BLaER1 (cell line): ENCODE results near the gene GRIA4.

Experiments
- H3K27ac ChIP-seq: shearing (Covaris generic); formaldehyde crosslinking; 2 replicates; pipeline ENCODE4 v1.8.1; 2022
- H3K27me3 ChIP-seq: shearing (Covaris generic); formaldehyde crosslinking; 2 replicates; pipeline ENCODE4 v1.8.1; 2022
- H3K36me3 ChIP-seq: shearing (Covaris generic); formaldehyde crosslinking; 2 replicates; pipeline ENCODE4 v1.8.1; 2022
- H3K4me1 ChIP-seq: shearing (Covaris generic); formaldehyde crosslinking; 2 replicates; pipeline ENCODE4 v1.8.1; 2022
- H3K4me2 ChIP-seq: shearing (Covaris generic); formaldehyde crosslinking; 2 replicates; pipeline ENCODE4 v1.8.1; 2022
- H3K4me3 ChIP-seq: shearing (Covaris generic); formaldehyde crosslinking; 2 replicates; pipeline ENCODE4 v1.8.1; 2022
- H3K9ac ChIP-seq: shearing (Covaris generic); formaldehyde crosslinking; 2 replicates; pipeline ENCODE4 v1.8.1; 2022
- H3K9me3 ChIP-seq: shearing (Covaris generic); formaldehyde crosslinking; 2 replicates; pipeline ENCODE4 v1.8.1; 2022
- H4K20me1 ChIP-seq: shearing (Covaris generic); formaldehyde crosslinking; 2 replicates; pipeline ENCODE4 v1.8.1; 2022
- Cebpa-rat ChIP-seq: shearing (Covaris generic); IDR thresholded peaks from 2 replicates; pipeline ENCODE4 v1.8.1; 2022

The GRIA4 gene

DNA sequence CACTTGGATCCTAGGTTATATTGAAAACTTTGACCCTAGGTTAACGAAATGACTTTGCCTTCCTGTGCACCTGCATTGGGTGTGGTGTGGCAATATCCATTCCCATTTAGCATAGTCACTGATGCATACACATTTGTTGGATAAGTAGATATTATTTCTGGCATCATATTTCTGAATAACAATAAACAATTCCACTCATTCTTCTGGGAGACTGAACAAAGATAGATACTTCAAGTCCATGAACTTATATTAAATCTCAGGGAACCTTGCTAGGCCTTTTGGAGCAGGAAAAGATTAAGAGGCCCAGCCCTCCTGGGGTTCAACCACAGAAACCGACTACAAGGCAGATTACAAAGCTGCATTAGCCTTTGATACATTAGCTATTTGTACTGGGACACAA lies 293.2 kb downstream of the GRIA4 start:
- Histone ChIP-seq H3K36me3 (no peaks in the 10 kb centered on the region), H4K20me1 (no peaks in the 10 kb centered on the region), H3K4me1 (no peaks in the 10 kb centered on the region), H3K27me3 (no peaks in the 10 kb centered on the region), H3K9ac (no peak overlapping the region), H3K9me3 (no peaks in the 10 kb centered on the region), H3K4me2 (no peak overlapping the region), H3K4me3 (no peak overlapping the region), H3K27ac (no peak overlapping the region)
- no peak for TF ChIP-seq Cebpa-rat

DNA sequence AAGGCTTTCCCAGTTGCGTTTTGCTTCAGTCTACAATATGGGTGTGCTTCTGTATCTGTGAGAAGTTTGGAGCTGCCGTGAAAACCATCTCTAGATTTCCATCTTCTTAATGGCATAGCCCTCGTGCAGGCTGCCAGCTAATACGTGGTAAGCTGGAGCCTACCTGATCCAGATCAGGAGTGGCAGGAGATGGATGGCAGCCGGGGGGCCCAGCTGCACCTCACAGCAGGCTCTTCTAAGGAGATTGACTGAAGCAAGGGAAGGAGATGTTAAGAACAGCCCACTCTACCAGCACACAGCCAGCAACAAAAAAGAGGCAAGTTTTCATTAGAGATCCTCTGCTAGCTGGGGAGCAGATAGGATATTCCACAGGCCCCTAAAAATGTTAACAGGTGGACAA lies 296.6 kb downstream of the GRIA4 start:
- Histone ChIP-seq H3K27me3 (no peaks in the 10 kb centered on the region), H3K4me1 (no peaks in the 10 kb centered on the region), H3K4me2 (no peak overlapping the region), H3K9me3 (no peaks in the 10 kb centered on the region), H3K36me3 (no peaks in the 10 kb centered on the region), H3K9ac (no peak overlapping the region), H3K4me3 (no peak overlapping the region), H4K20me1 (no peaks in the 10 kb centered on the region), H3K27ac (no peak overlapping the region)
- TF ChIP-seq Cebpa-rat = no peak

DNA sequence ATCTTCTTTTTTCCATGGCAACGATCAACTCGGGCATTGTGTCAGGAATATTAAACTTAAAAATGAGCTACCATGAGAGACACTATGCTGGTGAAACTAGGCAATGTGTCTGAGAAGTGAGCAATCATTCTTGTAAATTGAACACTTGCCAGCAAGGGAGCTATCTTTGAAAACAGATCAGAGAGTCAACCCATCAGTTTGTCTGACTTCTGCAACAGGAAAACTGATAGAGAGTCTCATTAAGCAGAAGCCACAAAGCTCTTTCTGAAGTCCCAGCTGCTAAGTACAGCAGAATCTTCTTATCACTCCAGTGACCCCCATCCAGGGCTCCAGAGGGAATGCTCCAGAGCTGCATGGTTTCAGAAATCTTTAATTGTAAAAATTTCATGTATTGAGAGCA lies 297.4 kb downstream of the GRIA4 start:
- H3K4me1 ChIP-seq = no peaks in the 10 kb centered on the region
- H3K9me3 ChIP-seq = no peaks in the 10 kb centered on the region
- H3K27me3 ChIP-seq = no peaks in the 10 kb centered on the region
- no peak overlapping the region for H3K4me2 ChIP-seq
- no peak overlapping the region for H3K27ac ChIP-seq
- H3K36me3 ChIP-seq = no peaks in the 10 kb centered on the region
- no peak overlapping the region for H3K4me3 ChIP-seq
- no peaks in the 10 kb centered on the region for H4K20me1 ChIP-seq
- no peak for TF ChIP-seq Cebpa-rat
- no peak overlapping the region for H3K9ac ChIP-seq

- Histone ChIP-seq H3K9ac (no peak overlapping the region), H3K4me3 (no peak overlapping the region), H3K4me2 (no peak overlapping the region), H3K27me3 (no peaks in the 10 kb centered on the region), H3K4me1 (no peaks in the 10 kb centered on the region), H3K36me3 (no peaks in the 10 kb centered on the region), H4K20me1 (no peaks in the 10 kb centered on the region), H3K27ac (no peak overlapping the region), H3K9me3 (no peaks in the 10 kb centered on the region)
- TF ChIP-seq Cebpa-rat = no peak
Measured at GRCh38 chr11:105910095-105910715, 300.3 kb downstream of the GRIA4 start.

DNA sequence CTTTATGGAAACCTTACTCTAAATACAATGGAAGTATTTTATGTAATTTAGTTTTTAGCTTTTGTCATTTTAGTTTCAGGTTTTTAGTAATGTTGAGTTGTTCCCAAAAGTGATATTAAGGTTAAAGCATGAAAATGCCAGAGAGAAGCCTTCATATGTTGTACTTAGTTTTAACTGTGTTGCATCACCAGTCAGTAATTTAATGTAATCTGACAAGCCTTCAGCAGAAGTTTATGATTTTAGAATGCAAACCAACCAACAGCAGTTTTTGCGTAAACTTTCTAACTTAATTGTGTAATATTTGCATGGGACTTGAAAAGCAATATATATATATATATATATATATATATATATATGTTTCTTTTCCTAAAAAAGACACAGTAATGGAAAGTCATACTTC lies 301.6 kb downstream of the GRIA4 start:
- H3K36me3 ChIP-seq = no peaks in the 10 kb centered on the region
- no peak overlapping the region for H3K27ac ChIP-seq
- no peak overlapping the region for H3K9ac ChIP-seq
- no peaks in the 10 kb centered on the region for H3K4me1 ChIP-seq
- no peak overlapping the region for H3K4me3 ChIP-seq
- H4K20me1 ChIP-seq = no peaks in the 10 kb centered on the region
- no peak overlapping the region for H3K4me2 ChIP-seq
- no peaks in the 10 kb centered on the region for H3K27me3 ChIP-seq
- H3K9me3 ChIP-seq = no peaks in the 10 kb centered on the region
- TF ChIP-seq Cebpa-rat = no peak

- no peaks in the 10 kb centered on the region for H3K36me3 ChIP-seq
- H3K4me1 ChIP-seq = no peaks in the 10 kb centered on the region
- H3K9me3 ChIP-seq = no peaks in the 10 kb centered on the region
- H3K27ac ChIP-seq = no peak overlapping the region
- H3K4me2 ChIP-seq = no peak overlapping the region
- H4K20me1 ChIP-seq = no peaks in the 10 kb centered on the region
- TF ChIP-seq Cebpa-rat = no peak
- H3K9ac ChIP-seq = no peak overlapping the region
- no peak overlapping the region for H3K4me3 ChIP-seq
- H3K27me3 ChIP-seq = no peaks in the 10 kb centered on the region
Measured at GRCh38 chr11:105912666-105913065, 302.8 kb downstream of the GRIA4 start.

GRCh38 chr11:105915021-105915420 lies 305.1 kb downstream of the GRIA4 start:
- Histone ChIP-seq H3K27ac (no peak overlapping the region), H3K4me2 (no peak overlapping the region), H3K4me1 (no peaks in the 10 kb centered on the region), H3K9me3 (no peaks in the 10 kb centered on the region), H3K4me3 (no peak overlapping the region), H4K20me1 (no peaks in the 10 kb centered on the region), H3K27me3 (no peaks in the 10 kb centered on the region), H3K36me3 (no peaks in the 10 kb centered on the region), H3K9ac (no peak overlapping the region)
- no peak for TF ChIP-seq Cebpa-rat

- no peak for TF ChIP-seq Cebpa-rat
- no peak overlapping the region for H3K4me2 ChIP-seq
- H3K4me1 ChIP-seq = no peaks in the 10 kb centered on the region
- H3K36me3 ChIP-seq = no peaks in the 10 kb centered on the region
- H3K4me3 ChIP-seq = no peak overlapping the region
- H3K27ac ChIP-seq = no peak overlapping the region
- no peaks in the 10 kb centered on the region for H3K27me3 ChIP-seq
- no peaks in the 10 kb centered on the region for H4K20me1 ChIP-seq
- no peak overlapping the region for H3K9ac ChIP-seq
- no peaks in the 10 kb centered on the region for H3K9me3 ChIP-seq
Measured at GRCh38 chr11:105918039-105918438, 308.2 kb downstream of the GRIA4 start.

DNA sequence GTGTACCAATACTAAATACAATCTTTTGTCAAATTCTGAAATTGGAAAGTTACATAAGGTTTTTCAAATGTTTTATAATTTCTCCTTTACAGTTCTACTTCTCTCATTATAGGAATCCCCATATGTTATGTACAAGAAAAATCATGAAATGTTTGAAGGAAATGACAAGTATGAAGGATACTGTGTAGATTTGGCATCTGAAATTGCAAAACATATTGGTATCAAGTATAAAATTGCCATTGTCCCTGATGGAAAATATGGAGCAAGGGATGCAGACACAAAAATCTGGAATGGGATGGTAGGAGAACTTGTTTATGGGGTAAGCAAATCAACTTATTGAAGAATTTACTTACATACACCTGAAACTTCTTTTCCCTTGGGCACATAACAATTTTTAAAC lies 308.7 kb downstream of the GRIA4 start:
- Histone ChIP-seq H3K4me1 (no peaks in the 10 kb centered on the region), H4K20me1 (no peaks in the 10 kb centered on the region)

DNA sequence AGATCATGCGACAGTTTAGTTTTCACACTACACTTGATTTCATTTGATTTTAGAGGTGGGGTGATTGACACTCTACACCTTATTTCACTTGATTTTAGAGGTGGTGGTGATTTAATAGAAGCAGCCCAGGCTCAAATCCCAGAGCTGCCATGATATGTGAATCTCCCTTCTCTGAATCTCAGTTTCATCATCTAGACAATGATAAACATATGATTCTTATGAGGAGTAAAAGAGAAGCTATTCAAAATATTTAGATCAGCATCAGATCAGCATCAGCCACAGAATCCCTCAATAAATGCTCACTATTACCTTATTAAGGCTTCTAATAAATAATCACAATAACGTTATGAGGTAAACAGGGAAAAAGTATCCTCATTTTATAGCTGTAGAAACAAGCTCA lies 313.4 kb downstream of the GRIA4 start:
- H3K4me2 ChIP-seq = no peak overlapping the region
- TF ChIP-seq Cebpa-rat = no peak

More for the DNA sequence above, 308.7 kb downstream of the GRIA4 start:
- H3K27ac ChIP-seq = no peak overlapping the region
- TF ChIP-seq Cebpa-rat = no peak
- no peak overlapping the region for H3K9ac ChIP-seq
- H3K9me3 ChIP-seq = no peaks in the 10 kb centered on the region
- no peaks in the 10 kb centered on the region for H3K36me3 ChIP-seq
- H3K27me3 ChIP-seq = no peaks in the 10 kb centered on the region
- no peak overlapping the region for H3K4me3 ChIP-seq
- H3K4me2 ChIP-seq = no peak overlapping the region

DNA sequence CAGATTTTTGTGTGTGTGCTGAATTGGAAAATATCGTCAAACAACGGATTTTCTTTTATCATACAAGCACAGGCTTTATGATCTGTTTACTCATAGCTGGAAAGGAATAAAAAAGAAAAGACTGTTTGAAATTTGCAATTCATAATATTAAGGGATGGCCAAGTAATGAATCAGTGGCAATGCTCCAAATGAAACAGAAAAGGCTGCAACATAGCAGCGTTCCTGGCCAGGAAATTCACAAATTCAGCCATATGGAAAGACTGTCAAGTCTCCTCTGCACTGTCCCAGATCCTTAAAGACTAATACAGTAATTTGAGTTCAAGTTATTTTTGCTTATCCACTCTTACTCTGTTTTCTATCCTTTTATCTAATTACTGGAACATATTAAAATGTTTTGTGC lies 313.9 kb downstream of the GRIA4 start:
- no peak overlapping the region for H3K9ac ChIP-seq
- H3K9me3 ChIP-seq = no peaks in the 10 kb centered on the region
- H3K4me1 ChIP-seq = no peaks in the 10 kb centered on the region
- no peak for TF ChIP-seq Cebpa-rat
- no peak overlapping the region for H3K4me3 ChIP-seq
- no peak overlapping the region for H3K4me2 ChIP-seq
- no peaks in the 10 kb centered on the region for H4K20me1 ChIP-seq
- no peak overlapping the region for H3K27ac ChIP-seq
- no peaks in the 10 kb centered on the region for H3K27me3 ChIP-seq
- no peaks in the 10 kb centered on the region for H3K36me3 ChIP-seq

More for the DNA sequence above, 313.4 kb downstream of the GRIA4 start:
- Histone ChIP-seq H3K9me3 (no peaks in the 10 kb centered on the region), H3K4me1 (no peaks in the 10 kb centered on the region), H3K27me3 (no peaks in the 10 kb centered on the region), H3K36me3 (no peaks in the 10 kb centered on the region), H4K20me1 (no peaks in the 10 kb centered on the region), H3K4me3 (no peak overlapping the region), H3K9ac (no peak overlapping the region), H3K27ac (no peak overlapping the region)
